Measurements from ENCODE around the gene PYDC1.

DNA sequence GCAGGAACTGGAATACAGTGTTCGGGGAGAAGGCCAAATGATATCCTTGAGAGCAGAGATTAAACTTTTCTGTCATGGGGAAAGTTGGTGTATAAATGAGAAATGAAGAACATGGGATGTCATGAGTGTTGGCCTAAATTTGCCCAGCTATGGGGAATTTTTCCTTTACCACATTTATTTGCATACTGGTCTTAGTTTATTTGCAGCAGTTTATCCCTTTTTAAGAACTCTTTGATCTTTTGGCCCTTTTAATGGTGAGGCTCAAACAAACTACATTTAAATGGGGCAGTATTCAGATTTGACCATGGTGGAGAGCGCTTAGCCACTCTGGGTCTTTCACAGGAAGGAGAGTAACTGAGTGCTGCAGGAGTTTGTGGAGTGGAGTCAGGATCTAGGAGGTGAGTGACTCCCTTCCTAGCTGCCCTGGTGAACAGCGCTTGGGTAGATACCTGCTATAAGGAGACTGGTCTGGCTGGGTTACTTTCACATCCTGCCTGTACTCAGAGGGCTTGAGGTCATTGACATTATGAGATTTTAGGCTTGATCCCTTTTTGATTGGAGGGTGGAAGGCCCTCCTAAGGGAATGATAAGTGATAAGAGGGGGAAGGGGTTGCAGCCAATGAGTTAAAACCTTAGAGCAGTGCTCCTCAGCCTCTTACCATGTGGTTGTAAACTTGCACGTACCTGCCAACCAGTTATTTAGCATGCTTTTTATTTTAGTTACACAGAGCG, 25.1 kb downstream of the PYDC1 start:
- TF ChIP-seq, protein P1, sequence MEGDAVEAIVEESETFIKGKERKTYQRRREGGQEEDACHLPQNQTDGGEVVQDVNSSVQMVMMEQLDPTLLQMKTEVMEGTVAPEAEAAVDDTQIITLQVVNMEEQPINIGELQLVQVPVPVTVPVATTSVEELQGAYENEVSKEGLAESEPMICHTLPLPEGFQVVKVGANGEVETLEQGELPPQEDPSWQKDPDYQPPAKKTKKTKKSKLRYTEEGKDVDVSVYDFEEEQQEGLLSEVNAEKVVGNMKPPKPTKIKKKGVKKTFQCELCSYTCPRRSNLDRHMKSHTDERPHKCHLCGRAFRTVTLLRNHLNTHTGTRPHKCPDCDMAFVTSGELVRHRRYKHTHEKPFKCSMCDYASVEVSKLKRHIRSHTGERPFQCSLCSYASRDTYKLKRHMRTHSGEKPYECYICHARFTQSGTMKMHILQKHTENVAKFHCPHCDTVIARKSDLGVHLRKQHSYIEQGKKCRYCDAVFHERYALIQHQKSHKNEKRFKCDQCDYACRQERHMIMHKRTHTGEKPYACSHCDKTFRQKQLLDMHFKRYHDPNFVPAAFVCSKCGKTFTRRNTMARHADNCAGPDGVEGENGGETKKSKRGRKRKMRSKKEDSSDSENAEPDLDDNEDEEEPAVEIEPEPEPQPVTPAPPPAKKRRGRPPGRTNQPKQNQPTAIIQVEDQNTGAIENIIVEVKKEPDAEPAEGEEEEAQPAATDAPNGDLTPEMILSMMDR (conservative IDR thresholded peaks at IDR 0.05; ENCODE audit: low read depth, low read length) = no peak
- no peak for TF ChIP-seq EZH2 (IDR thresholded peaks at IDR 0.05; ENCODE audit: borderline replicate concordance, low read depth, low read length, poor library complexity, severe bottlenecking)

Data from A673 (cell line).